Measurements from ENCODE around the gene LIAS.
A peak's percentile ranks its signal among the peaks of the same experiment; 100 is the strongest.
"Not testable (repeated sequence)": the region's sequence is repeated elsewhere in the genome, so short reads cannot be mapped to it uniquely, and the experiment has no call there.

The LIAS gene

DNA sequence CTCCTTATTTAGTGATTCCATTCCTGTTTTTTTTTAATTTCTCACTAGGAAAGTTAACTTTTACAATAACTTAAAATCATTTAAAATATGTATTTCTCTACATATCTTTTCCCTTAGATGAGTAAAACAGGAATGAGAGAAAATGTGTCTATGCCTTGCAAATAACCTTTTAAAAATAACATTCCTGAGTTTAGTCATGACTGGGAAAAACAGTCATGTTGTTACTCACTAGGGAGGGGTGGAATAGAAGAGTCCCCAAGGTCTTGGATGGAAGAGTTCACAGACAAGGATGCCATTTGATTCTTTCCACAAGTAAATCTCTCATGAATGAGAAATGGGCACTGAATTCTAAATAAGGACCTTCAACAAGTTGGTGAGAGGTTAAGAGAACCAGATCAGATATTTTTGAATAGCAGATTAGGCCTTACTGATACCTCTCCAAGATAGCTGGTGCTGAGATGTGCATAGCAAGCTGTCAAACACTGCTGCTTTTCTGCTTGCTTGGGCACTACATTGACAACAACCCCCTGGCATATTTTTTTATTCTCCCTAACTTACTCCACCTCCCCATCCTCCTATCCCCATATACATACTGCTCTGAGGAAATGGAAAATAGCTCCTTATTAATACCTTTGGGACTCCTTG is 43.3 kb downstream of the LIAS start:
- DNase-seq = no peak

DNA sequence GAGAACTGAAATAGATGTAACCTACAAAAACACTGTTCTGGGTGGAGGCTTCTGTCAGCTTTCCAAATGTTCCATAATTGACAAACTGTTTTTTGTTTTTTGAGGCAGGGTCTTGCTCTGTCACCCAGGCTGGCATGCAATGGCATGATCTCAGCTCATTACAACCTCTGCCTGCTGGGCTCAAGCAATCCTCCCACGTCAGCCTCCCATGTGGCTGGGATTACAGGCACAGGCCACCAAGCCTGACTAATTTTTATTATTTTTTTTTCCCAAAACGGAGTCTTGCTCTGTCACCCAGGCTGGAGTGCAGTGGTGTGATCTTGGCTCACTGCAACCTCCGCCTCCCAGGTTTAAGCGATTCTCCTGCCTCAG is 43.8 kb downstream of the LIAS start:
- DNase-seq = not testable (repeated sequence)

DNA sequence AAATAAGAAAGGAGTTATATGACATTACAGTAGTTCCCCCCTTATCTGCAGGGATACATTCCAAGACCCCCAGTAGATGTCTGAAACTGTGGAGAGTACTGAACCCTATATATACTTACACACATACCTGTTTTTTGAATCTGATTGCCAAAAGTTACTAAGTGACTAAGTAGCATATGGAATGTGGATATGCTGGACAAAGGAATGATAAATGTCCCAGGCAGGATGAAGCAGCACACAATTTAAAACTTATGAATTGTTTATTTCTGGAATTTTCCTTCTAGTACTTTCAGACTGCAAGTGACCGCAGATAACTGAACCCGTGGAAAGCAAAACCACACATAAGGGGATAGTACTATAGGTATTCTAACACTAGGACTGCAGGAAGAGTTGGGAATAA is 45.7 kb downstream of the LIAS start:
- DNase-seq = no peak

DNA sequence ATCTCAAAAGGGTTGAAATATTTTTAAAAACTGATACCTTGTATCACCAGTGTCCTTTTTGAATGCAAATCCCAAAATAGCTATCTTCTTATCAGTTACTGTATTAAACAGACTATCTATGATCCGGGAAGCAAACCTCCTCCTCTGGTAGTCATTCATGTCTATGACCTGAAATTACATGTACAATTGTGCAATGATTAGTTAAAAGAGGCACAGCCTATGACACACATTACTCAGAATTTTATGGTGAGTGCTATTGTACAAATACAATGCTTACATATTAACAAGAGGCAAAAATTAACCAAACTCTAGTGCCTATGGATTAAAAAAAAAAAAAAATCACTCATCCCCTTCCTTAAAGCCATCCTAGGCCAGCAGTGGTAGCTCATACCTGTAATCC is 46.7 kb downstream of the LIAS start:
- DNase-seq = no peak

DNA sequence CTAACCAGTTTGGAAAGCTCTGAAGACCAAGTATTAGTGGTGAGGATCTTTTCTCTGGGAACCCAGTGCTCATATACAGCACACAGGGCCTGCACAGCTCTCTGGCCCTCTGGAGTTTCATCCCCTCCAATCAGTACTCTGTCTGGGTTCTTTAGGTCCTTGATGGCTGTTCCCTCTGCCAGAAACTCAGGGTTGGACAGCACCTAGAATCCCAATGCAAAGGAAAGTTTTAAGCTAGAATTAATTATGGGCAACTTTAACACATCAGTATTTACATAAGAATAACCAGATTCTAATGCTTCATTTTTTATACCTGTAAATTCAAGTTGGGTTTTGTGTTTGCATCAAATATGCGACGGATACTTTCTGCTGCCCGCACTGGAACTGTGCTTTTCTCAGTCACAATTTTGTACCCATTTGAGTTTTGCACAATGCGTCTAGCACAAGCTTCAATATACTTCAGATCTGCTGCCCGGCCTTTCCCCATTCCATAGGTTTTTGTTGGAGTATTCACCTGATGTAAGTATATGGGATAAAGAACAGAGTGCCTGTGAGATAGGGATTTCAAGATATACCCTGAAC is 51.6 kb downstream of the LIAS start:
- no peak for DNase-seq

DNA sequence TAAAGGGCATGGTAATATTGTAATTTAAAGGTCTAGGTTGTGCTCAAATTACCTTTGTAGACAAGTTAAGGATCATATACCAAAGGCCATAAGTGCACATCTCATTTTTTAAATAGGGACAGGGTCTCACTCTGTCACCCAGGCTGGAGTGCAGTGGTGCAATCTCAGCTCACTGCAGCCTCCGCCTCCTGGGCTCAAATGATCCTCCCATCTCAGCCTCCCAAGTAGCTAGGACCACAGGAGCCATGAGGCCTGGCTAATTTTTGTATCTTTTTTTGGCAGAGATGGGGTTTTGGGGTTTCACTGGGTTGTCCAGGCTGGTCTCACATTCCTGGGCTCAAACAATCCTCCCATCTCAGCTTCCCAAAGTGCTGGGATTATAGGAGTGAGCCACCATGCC is 55.4 kb downstream of the LIAS start:
- DNase-seq = not testable (repeated sequence)

DNA sequence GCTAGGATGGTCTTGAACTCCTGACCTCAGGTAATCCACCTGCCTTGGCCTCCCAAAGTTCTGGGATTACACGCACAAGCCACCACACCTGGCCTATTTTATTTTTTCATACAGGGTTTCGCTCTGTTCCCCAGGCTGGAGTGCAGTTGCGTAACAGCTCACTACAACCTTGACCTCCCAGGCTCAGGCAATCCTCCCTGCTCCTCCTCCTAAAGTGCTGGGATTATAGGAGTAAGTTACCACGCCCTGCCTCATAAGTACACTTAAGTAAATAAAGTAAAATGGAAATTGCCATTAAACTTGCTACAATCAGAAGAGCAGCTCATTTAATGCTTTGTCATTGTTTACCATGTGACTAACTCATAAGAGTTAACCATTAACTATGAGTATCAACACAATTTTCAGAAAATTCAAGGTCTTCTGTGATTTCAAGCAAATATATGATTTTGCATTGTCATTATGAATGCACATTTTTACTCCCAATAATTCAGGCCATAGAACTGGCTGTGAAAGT is 56.1 kb downstream of the LIAS start:
- no peak for DNase-seq

DNA sequence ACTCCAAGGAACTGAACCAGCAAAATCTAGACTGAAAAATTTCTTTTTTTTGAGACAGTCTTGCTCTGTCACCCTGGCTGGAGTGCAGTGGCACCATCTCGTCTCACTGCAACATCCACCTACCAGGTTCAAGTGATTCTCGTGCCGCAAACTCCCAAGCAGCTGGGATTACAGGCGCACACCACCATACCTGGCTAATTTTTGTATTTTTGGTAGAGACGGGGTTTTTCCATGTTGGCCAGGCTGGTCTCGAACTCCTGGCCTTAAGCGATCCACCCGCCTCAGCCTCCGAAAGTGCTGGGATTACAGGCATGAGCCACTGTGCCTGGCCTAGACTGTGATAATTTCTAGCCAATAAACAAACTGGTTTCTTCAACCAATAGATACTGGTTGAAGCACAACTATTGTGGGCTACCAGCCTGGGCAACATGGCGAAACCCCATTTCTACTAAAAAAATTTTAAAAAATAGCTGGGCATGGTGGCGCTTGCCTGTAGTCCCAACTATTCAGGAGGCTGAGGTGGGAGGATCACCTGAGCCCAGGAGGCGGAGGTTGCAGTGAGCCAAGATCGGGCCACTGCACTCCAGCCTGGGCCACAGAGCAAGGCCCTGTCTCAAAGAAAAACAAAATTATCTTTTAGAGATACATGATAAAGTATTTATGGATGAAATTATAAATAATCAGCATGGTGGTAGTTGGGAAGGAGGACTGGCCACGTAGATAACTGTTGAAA is 57.0 kb downstream of the LIAS start:
- DNase-seq = not testable (repeated sequence)

DNA sequence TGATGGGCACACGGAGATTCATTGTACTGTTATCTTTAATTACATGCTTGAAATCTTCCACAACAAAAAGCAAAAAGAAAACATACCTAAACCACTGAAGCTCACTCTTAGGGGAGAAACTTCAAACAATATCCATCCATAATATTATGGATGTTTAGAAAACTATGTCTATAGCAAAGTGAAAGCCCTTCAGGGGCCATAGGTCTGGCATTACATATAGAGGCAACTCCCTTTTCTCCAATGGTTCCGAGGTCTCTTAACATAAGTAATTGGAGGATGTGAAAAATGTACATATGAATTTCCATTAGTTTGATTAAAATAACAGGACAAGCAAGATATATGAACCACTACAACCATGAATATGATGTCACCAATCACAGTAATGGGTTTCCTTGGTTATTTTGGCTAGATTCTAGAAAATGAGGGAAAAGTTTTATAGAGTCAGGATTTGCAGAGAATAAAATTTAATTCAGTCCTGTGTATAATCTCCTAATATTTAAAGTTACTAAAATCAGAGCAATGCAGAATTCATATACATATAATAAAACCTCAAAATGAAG is 57.6 kb downstream of the LIAS start:
- DNase-seq = no peak

DNA sequence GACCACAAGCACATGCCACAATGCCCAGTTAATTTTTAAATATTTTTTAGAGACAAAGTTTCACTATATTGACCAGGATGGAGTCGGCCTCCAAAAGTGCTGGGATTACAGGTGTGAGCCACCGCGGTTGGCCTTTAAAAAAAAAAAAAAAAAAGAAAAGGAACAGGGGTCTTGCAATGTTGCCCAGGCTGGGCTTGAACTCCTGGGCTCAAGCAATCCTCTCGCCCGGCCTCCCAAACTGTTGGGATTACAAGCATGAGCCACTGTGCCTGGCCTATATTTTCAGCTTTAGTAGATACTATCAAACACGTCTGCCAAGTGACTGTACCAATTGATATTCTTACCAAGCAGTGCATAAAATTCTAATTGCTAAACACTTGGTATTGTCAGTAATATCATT is 59.6 kb downstream of the LIAS start:
- DNase-seq = no peak

DNA sequence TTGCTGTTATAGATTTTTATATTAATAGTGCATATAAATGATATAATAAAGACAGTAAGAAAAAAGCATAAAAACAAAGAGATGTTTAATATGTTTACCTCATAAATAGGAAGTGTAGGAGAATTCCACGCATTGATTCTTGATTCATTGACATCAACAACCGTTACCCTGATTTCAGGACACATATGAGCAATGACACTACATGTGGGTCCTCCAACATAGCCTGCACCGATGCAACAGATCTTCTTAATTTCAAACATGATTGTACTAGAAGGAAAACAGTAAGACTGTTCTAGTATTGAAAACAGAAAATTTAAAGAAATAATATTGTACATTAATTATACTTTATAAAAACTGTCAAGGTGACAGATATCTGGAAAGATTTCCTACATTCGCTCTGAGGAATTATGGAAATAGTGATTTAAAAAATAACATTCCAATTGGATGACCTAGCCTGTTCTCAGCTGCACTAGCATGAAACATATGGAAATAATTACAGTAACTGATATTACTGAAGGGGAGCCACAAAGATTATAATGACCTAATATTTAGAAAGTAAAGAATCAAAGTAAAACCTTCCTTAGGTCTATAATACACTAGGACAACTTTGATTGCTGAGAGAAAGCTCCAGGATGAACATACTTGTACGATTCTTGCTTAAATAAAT is 62.5 kb downstream of the LIAS start:
- DNase-seq = no peak

DNA sequence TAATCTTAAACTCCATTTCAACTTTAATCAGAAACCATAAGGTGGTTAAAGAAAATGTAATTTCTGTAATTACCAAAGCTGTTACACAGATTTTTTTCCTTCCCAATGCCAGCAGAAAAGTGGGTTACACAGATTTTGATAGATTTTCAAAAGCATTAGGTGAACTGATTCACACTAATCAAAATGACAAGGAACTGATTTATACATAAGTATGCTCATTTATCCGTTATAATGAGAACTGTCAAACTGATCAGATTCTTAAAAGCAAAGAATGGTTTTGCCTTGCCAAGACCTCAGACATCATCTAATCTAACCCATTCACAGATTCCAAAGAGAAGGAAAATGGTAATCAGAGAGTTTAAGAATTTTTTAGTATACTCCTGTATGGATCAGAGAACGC is 63.2 kb downstream of the LIAS start:
- DNase-seq = no peak

DNA sequence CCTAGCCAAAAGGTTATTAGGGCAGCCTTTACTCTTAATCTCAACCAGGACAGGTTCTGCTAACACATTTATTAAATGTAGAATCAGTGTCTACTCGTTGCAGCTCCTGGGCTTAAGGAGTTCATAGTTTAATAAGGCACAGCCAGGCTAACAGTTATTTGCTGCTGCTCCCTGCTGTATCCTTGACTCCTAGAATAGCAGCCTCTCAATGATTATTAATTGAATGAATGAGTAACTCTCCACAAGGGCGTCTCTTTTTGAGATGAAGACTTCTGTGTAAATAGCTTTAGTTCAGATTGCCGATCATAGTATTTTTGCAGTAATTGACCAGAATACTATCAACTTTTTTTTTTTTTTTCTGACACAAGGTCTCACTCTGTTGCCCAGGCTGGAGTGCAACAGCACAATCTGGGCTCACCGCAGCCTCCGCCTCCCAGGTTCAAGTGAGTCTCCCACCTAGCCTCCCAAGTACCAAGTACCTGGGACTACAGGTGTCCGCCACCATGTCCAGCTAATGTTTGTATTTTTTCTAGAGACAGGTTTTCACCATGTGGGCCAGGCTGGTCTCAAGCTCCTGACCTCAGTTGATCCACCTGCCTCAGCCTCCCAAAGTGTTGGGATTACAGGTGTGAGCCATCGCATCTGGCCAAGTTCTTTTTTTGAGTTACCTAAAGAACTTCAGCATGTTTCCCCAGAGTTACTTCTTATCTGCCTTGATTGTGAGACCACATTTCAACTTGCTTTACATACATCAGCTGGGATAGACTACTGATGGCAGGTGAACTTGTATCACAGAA is 65.5 kb downstream of the LIAS start:
- DNase-seq = no peak

DNA sequence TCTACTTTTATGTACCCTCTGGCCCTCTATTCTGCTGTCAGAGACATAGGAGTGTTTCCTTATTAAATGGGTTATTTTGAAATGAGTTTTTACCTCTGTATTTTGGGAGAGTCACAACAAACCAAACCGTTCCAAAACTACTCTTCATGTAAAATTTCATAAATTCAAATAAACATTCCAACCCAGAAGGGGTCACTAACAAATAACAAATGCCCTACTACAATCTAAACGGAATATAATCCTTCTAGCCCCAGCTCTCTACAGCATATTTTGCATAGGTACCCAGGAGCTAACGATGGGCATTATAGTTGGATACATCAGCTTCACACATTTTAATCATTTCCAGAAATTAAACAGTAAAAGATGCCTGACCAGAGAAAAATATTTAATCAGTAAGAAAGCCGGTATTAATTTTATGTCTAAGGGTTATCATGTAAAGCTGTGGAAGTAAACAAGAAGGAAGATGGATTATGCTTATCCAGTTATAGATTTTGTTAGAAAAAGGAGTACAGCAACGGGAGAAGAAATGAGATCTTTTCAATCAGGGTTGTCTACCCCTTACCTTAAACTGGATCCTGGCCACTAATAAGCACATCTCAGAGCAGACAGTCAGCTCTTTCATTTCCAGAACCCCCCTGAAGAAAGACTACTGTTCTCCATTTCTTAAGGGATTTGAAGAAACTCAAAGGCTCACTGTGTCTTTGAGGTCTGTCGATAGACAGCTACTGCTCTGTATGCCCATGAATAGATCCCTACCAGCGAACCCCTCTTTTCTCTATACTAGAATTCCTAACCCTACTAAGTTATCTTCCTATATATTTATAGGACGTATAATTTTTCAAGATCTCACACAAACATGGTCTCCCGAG is 67.2 kb downstream of the LIAS start:
- DNase-seq = no peak

DNA sequence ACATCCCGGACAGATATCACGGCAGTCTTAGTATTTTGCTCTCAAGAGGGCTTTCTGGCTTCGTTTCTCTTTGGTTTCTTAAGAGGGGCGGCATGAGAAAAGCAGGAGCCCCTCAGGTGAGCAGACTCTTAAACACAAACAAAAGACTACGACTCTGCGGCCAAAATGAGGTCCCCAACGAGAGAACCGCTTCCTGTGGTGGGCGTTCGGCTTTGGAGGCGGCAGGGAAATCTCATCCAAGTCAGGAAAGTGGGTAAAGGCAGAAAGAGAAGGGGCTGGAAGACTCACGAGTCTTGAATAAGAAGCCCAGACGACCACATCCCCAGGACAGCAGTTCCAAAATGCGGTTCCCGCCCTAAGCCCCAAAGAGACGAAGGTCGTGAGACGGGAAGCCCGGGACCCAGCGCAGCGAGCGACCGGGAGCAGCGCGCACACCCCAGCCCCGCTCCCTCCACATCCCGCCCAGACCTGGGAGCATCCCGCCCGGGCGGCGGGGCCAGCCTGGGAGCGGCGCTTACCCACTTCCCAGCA is 68.0 kb downstream of the LIAS start:
- peak in 3 of 5 experiments; percentile 7 to 45 (median 18) for DNase-seq

DNA sequence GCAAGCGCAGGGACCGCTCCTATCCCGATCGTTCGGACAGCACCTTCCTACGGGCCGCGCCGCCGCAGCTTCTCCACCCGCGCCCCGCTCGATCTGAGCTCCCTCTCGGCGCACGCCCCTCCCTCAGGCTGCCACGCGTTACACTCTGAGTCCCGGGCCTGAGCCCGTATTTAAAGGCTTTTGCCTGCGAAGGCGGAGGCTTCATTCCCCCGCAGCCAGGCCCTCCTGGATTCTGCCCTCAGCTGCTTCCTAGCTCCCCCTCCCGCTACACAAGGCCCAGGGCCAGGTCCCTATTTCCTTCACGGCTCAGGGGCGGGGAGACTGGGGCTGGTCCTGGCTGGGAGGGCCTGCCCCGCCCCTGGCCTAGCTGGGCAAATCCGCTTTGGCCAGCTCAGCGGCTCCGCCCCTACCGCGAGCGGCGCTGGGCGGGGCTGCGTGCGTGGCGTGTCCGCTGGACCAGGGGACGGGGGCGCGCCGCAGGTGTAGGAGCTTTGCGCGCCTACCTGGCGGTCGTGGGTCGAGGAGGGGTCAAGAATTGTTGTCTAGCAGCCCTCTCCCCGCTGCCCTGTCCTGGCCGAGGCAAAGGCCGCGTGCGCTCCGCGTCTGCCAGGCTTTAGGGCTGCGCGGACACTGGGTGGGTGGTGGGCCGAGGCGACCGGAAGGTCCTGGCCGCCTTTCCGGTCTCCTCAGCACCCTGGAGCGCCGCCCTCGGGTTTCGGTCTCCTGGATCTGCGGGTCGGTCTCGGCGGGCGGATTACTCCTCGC is 68.6 kb downstream of the LIAS start, which contains the start of gene UGDH:
Gene UGDH, minus strand, starts transcription at position 144 of the 765 bp plus-strand sequence. CDS start 5,927 bp downstream, outside the sequence.
- peak; percentile 80 to 95 (median 85) for DNase-seq

DNA sequence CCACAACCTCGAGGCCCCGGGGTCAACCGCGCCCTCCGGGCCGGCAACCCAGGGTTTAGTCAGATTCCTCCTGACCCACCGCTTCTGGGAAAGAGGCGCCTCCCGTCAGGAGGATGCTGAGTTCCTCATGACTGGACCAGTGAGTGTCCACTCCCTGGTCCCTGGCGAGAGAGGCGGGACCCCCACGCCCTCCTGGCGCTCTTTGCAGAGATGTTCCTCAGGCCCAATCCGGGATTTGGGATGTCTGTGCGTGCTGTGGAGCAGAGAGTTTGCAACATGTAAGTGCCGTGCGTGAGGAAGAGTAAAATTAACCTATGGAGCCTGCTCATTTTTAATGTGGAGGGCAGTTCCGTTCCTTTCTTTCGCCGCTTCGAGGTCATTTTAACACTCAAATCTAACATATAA is 69.2 kb downstream of the LIAS start:
- no peak for DNase-seq

Data from T-helper 2 cell (primary cell).